ENCODE results near the gene NAALAD2. TPM values are rescaled to one million over a fixed set of nuclear protein-coding genes. Genes with fewer than 3 reads are reported as not detected.

The NAALAD2 gene
- total RNA-seq, 1 experiment from 2014 or later, result 2.1 TPM

GRCh38 chr11:90187839-90188238 lies 53.4 kb downstream of the NAALAD2 start:
- Histone ChIP-seq H4K91ac (ENCODE audit: insufficient read length, low read depth, low read length) (no peak overlapping the region), H3K56ac (ENCODE audit: insufficient read length, low read depth, low read length) (no peak overlapping the region), H3K14ac (ENCODE audit: insufficient read depth, low read length) (no peak overlapping the region), H2AK5ac (ENCODE audit: insufficient read length, low read length) (no peak overlapping the region), H3K79me2 (ENCODE audit: insufficient read depth, low read length) (no peaks in the 10 kb centered on the region), H3K4ac (ENCODE audit: low read depth, low read length) (no peak overlapping the region), H2BK15ac (ENCODE audit: low read depth, low read length) (no peak overlapping the region), H2BK5ac (ENCODE audit: insufficient read length, low read length) (no peak overlapping the region), H3T11ph (ENCODE audit: low read length) (no peak overlapping the region), H3K27me3 (ENCODE audit: insufficient read depth, low read length) (no peaks in the 10 kb centered on the region), H3K79me1 (ENCODE audit: insufficient read depth, low read depth, low read length, poor library complexity, severe bottlenecking) (no peaks in the 10 kb centered on the region), H2BK12ac (ENCODE audit: insufficient read length, low read depth, low read length) (no peak overlapping the region), H2AFZ (ENCODE audit: low read length) (no peak overlapping the region), H3K27ac (ENCODE audit: insufficient read length, low read depth, low read length) (no peak overlapping the region), H2BK120ac (ENCODE audit: low read depth, low read length, poor library complexity, severe bottlenecking) (no peak overlapping the region), H4K5ac (ENCODE audit: insufficient read length, low read depth, low read length) (no peak overlapping the region), H3K18ac (ENCODE audit: insufficient read length, low read depth, low read length) (no peak overlapping the region), H4K20me1 (ENCODE audit: control insufficient read depth, insufficient read depth, insufficient read length) (no peaks in the 10 kb centered on the region), H3K9ac (ENCODE audit: extremely low read depth, insufficient read length, low read length) (no peak overlapping the region), H2BK20ac (ENCODE audit: low read depth, low read length, poor library complexity, severe bottlenecking) (no peak overlapping the region), H3K23ac (ENCODE audit: insufficient read length, low read depth, low read length) (no peak overlapping the region), H3K23me2 (ENCODE audit: insufficient read length, low read depth, low read length, poor library complexity, severe bottlenecking) (no peaks in the 10 kb centered on the region), H4K8ac (replicated peaks; ENCODE audit: insufficient read length, low read depth, low read length) (no peak overlapping the region), H3K9me3 (ENCODE audit: control insufficient read depth, low read depth, low read length) (no peaks in the 10 kb centered on the region), H3K4me1 (ENCODE audit: insufficient read depth, low read length) (peaks cover 2% of the 10 kb centered on the region; the same call in 1 of the 2 replicates), H3K4me2 (ENCODE audit: insufficient read depth, insufficient read length, low read length) (no peak overlapping the region)
- Mint-ChIP-seq H3K4me3 (no peak overlapping the region), H3K4me1 (peaks cover 5 to 8% of the 10 kb centered on the region in 2 experiments), H3K27me3 (ENCODE audit: low read depth) (no peaks in the 10 kb centered on the region), H3K36me3 (ENCODE audit: insufficient read depth in 1 of 3, low read depth in 3 of 3) (peaks cover 5 to 15% (median 6%) of the 10 kb centered on the region in 3 experiments), H3K9me3 (no peaks in the 10 kb centered on the region), H3K27ac (no peak overlapping the region)
- no CpG with 5 or more reads among the region's 3 CpGs for WGBS (ENCODE audit: extremely low coverage, insufficient read length, low lambda C conversion rate)
- no peak for DNase-seq
- TF ChIP-seq CTCF (conservative IDR thresholded peaks at IDR 0.05), result no peak
